LHCN-M2 (cell line): ENCODE results near the gene SAA1. TPM values are rescaled to one million over a fixed set of nuclear protein-coding genes. Genes with fewer than 3 reads are reported as not detected.

Experiments
- DNase-seq: peaks from one replicate; pipeline ENCODE4 v3.0.0-alpha.2; 2012; ENCODE audit warnings: low read depth
- total RNA-seq: library from RNA; depleted of rRNA; stranded (reverse); fragments of >200 nt; gene quantifications from 2 replicates; pipeline ENCODE4 v1.2.3, GENCODE V29; 2014; rRNA removed

The SAA1 gene
- total RNA-seq, 1 experiment from 2014 or later, result 1.9 TPM

DNA sequence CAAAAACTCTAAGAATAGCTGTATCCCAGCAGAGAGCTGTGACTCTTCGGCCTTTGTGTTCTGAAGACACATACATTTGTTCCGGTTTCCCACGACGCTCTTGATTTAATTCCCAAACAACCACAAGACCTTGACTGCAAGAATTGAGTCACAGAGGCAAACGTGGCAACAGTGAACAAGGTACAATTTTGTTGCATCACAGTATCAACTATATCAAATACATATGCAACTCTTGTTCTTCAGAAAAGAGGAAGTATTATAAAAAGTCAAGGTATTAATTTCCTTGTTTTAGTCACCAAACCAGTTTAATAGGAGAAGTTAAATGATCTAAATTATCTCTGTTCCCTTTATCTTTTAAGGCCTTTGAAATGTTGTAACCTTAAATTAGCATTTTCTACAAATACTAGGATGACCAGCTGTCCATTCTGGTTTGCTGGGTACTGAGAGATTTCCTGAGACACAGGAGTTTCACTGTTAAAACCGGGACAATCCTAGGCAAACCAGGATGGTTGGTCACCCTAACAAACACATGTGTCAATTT, 44.8 kb downstream of the SAA1 start:
- DNase-seq, result peak; percentile 21

DNA sequence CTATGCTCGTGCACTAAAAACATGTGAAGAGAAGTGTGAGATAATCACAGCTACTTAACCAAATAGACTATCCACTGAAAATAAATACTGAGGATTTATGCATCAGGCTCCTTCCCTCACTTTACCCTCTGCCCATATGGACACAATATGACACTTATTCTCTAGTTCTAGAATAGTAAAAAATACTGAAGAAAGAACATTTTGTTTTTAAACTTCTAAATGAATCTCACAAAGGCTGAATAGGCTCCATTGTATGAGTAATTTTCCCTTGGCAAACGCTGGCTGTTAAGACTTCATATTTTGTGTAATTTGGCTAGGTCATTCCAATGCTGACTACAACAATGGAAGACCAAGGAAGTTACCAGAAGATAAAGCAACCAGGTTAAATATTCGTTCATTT, 45.9 kb downstream of the SAA1 start:
- no peak for DNase-seq

DNA sequence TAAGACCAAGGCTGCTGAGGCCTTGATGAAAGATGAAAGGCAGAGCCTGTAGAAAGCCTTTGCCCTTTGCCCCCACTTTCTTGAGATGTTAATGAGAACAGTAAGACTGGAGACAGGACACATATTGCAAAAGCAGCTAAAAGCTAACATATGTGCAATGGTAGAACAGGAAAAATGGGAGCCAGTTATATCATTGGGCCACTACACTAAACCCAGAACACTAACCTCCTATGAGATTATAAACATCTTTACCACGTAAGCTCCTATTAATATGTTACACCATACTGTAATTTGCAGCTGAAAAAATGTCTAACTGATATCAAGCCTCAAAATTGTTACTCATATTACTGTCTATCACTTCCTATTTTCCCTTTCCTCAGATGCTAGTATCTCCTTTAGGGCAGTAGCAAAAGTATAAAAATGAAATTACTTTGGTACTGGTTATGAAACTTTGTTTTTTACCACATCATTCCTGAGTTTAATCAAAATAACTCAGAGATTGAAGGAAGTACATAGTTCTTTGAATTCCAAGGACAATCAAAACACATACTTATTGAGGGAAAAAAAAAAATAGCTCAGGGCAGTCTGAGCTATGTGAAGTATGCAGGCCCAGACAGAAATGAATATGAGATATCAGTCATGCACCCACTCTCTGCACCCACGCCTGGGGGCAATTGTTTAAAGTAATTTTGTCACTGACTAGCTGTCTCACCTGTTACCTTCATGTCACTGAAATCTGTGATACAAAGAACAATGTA, 46.8 kb downstream of the SAA1 start:
- DNase-seq, result peak; percentile 55

DNA sequence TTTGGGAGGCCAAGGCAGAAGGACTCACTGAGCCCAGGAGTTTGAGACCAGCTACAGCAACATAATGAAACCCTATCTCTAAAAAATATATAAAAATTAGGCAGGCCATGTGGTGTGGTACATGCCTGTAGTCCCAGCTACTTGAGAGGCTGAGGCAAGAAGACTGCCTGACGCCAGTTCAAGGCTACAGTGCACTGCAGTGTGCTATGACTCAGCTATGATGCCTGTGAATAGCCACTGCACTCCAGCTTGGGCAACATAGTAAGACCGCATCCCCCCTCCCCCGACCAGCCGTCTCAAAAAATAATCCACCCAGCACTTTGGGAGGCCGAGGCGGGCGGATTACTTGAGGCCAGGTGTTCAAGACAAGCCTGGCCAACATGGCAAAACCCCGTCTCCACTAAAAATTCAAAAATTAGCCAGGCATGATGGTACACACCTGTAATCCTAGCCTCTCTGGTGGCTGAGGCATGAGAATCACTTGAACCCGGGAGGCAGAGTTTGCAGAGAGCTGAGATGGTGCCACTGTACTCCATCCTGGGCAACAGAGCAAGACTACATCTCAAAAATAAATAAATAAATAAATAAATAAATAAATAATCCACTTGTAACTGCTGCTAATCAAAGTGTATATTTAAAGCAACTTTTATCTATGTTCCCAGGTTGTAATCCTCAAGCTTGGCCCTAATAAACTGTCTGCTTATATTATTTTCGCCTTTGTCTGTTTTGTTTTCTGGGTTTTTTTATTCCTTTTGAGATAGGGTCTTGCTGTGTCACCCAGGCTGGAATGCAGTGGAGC, 48.1 kb downstream of the SAA1 start:
- peak; percentile 39 for DNase-seq

DNA sequence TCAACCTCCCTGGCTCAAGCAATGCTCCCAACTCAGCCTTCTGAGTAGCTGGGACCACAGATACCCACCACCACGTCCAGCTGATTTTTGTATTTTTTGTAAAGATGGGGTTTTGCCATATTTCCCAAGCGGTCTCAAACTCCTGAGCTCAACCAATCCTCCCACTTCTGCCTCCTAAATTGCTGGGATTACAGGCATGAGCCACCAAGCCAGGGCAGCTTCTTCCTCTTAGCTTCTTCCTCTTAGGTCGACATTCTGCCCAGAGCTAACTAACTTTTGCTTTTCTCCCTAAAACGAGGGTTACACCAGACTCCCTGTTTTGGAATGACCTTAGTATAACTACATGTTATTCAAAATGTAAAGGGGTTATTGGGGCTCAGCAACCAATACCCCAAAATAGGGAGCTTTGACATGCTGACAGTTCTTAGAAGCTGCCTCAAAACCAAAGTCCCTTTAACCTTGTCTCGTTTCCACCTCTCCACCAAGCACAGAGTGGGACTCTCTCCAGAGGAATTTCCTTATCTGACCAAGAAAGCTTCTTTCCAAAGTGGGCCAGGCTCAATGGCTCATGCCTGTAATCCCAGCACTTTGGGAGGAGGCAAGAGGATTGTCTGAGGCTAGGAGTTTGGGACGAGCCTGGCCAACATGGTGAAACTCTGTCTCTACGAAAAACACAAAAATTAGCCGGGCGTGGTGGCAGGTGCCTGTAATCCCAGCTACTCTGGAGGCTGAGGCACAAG, 48.9 kb downstream of the SAA1 start:
- DNase-seq, result no peak

DNA sequence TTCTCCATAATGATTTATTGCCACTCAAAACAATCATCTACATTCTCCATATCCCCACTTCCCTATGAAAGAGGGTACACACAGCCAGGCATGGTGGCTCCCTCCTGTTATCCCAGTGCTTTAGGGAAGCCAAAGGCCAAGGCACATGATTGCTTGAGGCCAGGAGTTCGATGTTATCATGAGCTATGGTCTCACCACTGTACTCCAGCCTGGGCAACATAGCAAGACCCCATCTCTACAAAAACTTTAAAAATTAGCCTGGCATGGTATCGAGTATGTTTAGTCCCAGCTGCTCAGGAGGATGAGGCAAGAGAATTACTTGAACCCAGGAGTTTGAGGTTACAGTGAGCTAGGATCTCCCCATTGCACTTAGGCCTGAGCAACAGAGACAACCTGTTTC, 49.8 kb downstream of the SAA1 start:
- DNase-seq, result no peak

DNA sequence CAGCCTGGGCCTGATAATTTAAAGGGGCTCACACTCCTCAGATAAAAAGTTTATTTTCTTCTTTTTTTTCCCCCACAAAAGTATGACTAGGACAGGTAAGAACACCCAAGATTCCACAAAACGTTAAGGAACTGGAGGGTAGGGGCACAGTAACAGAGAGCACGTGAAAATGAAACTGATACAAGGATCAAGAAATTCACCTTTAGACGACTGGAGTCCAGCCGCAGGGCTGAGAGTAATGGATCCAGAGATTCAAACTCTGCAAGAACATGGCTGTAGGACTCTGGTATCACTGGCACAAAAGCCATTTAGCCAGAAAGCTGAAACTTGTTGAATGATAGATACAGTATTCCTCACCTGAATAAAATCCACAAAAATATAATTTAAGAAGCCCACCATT, 51.5 kb downstream of the SAA1 start:
- DNase-seq, result no peak

Other genes with a start within 250 kb of the SAA1 start
- 0.13 TPM in 1 of 2 replicates, not detected in the other for gene TPH1, start 220.0 kb upstream of the SAA1 start, total RNA-seq
- 23.8 and 28.8 TPM in 2 replicates for gene SAAL1, start 160.2 kb upstream of the SAA1 start, total RNA-seq
- gene MRGPRX3, start 133.7 kb upstream of the SAA1 start, total RNA-seq, result not detected in 2 replicates
- gene MRGPRX4, start 93.4 kb upstream of the SAA1 start, total RNA-seq, result not detected in 2 replicates
- not detected in 2 replicates for gene SAA4, start 29.5 kb upstream of the SAA1 start, total RNA-seq
- gene SAA2, start 17.6 kb upstream of the SAA1 start, total RNA-seq, result not detected in 2 replicates
- 29.0 and 34.6 TPM in 2 replicates for gene HPS5, start 55.9 kb downstream of the SAA1 start, total RNA-seq
- gene GTF2H1, start 56.3 kb downstream of the SAA1 start, total RNA-seq, result 74.3 and 74.6 TPM in 2 replicates
- gene LDHA, start 128.3 kb downstream of the SAA1 start, total RNA-seq, result 1,725 and 1,848 TPM in 2 replicates
- gene LDHC, start 146.1 kb downstream of the SAA1 start, total RNA-seq, result not detected in 2 replicates
- gene LDHAL6A, start 189.6 kb downstream of the SAA1 start, total RNA-seq, result not detected in 2 replicates